Hepatocyte (in vitro differentiated cells): ENCODE data around the gene ACVR1. TPM values are rescaled to one million over a fixed set of nuclear protein-coding genes. Genes with fewer than 3 reads are reported as not detected.

ENCODE experiments used
- DNase-seq: peaks from one replicate; pipeline ENCODE4 v3.0.0-alpha.2; 2016; ENCODE audit warnings: low spot score
- H2AFZ ChIP-seq: fragments of 200-600 bp; sonication (generic); 2 replicates; pipeline ENCODE4 v1.6.0; 2016; ENCODE audit warnings: antibody characterized with exemption, mild to moderate bottlenecking
- H3K27ac ChIP-seq: fragments of 200-600 bp; sonication (generic); 2 replicates; pipeline ENCODE4 v1.5.1; 2016; ENCODE audit warnings: mild to moderate bottlenecking
- H3K27me3 ChIP-seq: fragments of 200-600 bp; sonication (generic); 2 replicates; pipeline ENCODE4 v1.6.1; 2016
- H3K36me3 ChIP-seq: fragments of 200-600 bp; sonication (generic); replicated peaks from 2 replicates; pipeline ENCODE4 v1.5.1; 2016; ENCODE audit warnings: low read depth; ENCODE audit not compliant: insufficient read depth
- H3K4me1 ChIP-seq: fragments of 200-600 bp; sonication (generic); 2 replicates; pipeline ENCODE4 v1.5.1; 2016; ENCODE audit warnings: mild to moderate bottlenecking, moderate library complexity; ENCODE audit not compliant: insufficient read depth
- H3K4me2 ChIP-seq: fragments of 200-600 bp; sonication (generic); 2 replicates; pipeline ENCODE4 v1.6.0; 2016
- H3K4me3 ChIP-seq: fragments of 200-600 bp; sonication (generic); 2 replicates; pipeline ENCODE4 v1.5.1; 2016; ENCODE audit warnings: mild to moderate bottlenecking
- H3K79me2 ChIP-seq: fragments of 200-600 bp; sonication (generic); 2 replicates; pipeline ENCODE4 v1.6.0; 2017; ENCODE audit warnings: mild to moderate bottlenecking
- H3K9me2 ChIP-seq: fragments of 200-600 bp; sonication (generic); replicated peaks from 2 replicates; pipeline ENCODE4 v1.6.0; 2017; ENCODE audit warnings: mild to moderate bottlenecking; ENCODE audit not compliant: insufficient read depth
- H3K9me3 ChIP-seq: fragments of 200-600 bp; sonication (generic); 2 replicates; pipeline ENCODE4 v1.5.1; 2016; ENCODE audit warnings: low read depth, mild to moderate bottlenecking
- H4K20me1 ChIP-seq: fragments of 200-600 bp; sonication (generic); 2 replicates; pipeline ENCODE4 v1.6.0; 2016; ENCODE audit warnings: mild to moderate bottlenecking; ENCODE audit not compliant: insufficient read depth, poor library complexity, severe bottlenecking
- EZH2 ChIP-seq: fragments of 200-600 bp; sonication (generic); IDR thresholded peaks from 2 replicates; pipeline ENCODE4 v1.6.1; 2016; ENCODE audit warnings: antibody characterized with exemption, mild to moderate bottlenecking, borderline replicate concordance
- EZH2phosphoT487 ChIP-seq: fragments of 200-600 bp; sonication (generic); IDR thresholded peaks from one replicate; pipeline ENCODE4 v1.6.1; 2018; ENCODE audit warnings: antibody characterized with exemption, mild to moderate bottlenecking, low read depth, moderate library complexity; ENCODE audit not compliant: unreplicated experiment, severe bottlenecking
- WGBS: methylation state at CpG from one replicate; pipeline ENCODE4 v1.1.6; 2016; ENCODE audit warnings: low lambda C conversion rate; ENCODE audit errors: missing lambda C conversion rate; 5-methylcytosine and 5-hydroxymethylcytosine counted together
- polyA plus RNA-seq: library from polyadenylated mRNA; unstranded; fragments of >200 nt; fragmentation: Nextera tagmentation; extraction: Ambion mirVana; gene quantifications from 2 replicates; pipeline ENCODE4 v1.2.1, GENCODE V29; 2016
- total RNA-seq: library from RNA; depleted of rRNA; stranded (reverse); fragments of >200 nt; gene quantifications from 2 replicates; pipeline ENCODE4 v1.2.3, GENCODE V29; 2014
- TF ChIP-seq, protein P1 (sequence below): fragments of 200-600 bp; sonication (generic); IDR thresholded peaks from 2 replicates; pipeline ENCODE4 v1.5.1; 2016; ENCODE audit warnings: antibody characterized with exemption, mild to moderate bottlenecking; ENCODE audit not compliant: poor library complexity

The ACVR1 gene
- total and polyA plus RNA-seq, 2 experiments from 2014 or later = 19.6 to 20.1 TPM

- WGBS = 88% methylated on average over 1 of the region's 1 CpG
- TF ChIP-seq EZH2 = no peak
- TF ChIP-seq EZH2phosphoT487 = no peak
- TF ChIP-seq, protein P1, sequence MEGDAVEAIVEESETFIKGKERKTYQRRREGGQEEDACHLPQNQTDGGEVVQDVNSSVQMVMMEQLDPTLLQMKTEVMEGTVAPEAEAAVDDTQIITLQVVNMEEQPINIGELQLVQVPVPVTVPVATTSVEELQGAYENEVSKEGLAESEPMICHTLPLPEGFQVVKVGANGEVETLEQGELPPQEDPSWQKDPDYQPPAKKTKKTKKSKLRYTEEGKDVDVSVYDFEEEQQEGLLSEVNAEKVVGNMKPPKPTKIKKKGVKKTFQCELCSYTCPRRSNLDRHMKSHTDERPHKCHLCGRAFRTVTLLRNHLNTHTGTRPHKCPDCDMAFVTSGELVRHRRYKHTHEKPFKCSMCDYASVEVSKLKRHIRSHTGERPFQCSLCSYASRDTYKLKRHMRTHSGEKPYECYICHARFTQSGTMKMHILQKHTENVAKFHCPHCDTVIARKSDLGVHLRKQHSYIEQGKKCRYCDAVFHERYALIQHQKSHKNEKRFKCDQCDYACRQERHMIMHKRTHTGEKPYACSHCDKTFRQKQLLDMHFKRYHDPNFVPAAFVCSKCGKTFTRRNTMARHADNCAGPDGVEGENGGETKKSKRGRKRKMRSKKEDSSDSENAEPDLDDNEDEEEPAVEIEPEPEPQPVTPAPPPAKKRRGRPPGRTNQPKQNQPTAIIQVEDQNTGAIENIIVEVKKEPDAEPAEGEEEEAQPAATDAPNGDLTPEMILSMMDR = no peak
- Histone ChIP-seq H3K4me3 (no peak overlapping the region), H3K9me2 (no peaks in the 10 kb centered on the region), H3K27me3 (no peaks in the 10 kb centered on the region), H3K4me1 (no peaks in the 10 kb centered on the region), H4K20me1 (no peaks in the 10 kb centered on the region), H3K36me3 (no peaks in the 10 kb centered on the region), H3K27ac (no peak overlapping the region), H3K4me2 (no peak overlapping the region), H2AFZ (no peak overlapping the region), H3K79me2 (no peaks in the 10 kb centered on the region), H3K9me3 (peaks cover 3% of the 10 kb centered on the region)
- no peak for DNase-seq
These were observed 140.6 kb downstream of the ACVR1 start for GRCh38 chr2:157735532-157735931.

GRCh38 chr2:157733263-157733662, 142.9 kb downstream of the ACVR1 start:
- H3K4me3 ChIP-seq = no peak overlapping the region
- no peak overlapping the region for H3K27ac ChIP-seq
- peaks cover 3% of the 10 kb centered on the region for H3K9me3 ChIP-seq
- H3K27me3 ChIP-seq = no peaks in the 10 kb centered on the region
- no peaks in the 10 kb centered on the region for H3K79me2 ChIP-seq
- H3K36me3 ChIP-seq = no peaks in the 10 kb centered on the region
- H3K9me2 ChIP-seq = no peaks in the 10 kb centered on the region
- TF ChIP-seq, protein P1 = no peak
- TF ChIP-seq EZH2 = no peak
- TF ChIP-seq EZH2phosphoT487 = no peak
- H2AFZ ChIP-seq = no peak overlapping the region
- no peak overlapping the region for H3K4me2 ChIP-seq
- H3K4me1 ChIP-seq = no peaks in the 10 kb centered on the region
- 90% methylated on average over 2 of the region's 2 CpGs for WGBS
- DNase-seq = no peak
- H4K20me1 ChIP-seq = no peaks in the 10 kb centered on the region

GRCh38 chr2:157732596-157732995, 143.5 kb downstream of the ACVR1 start:
- Histone ChIP-seq H3K27ac (no peak overlapping the region), H3K4me2 (no peak overlapping the region), H3K4me1 (no peaks in the 10 kb centered on the region), H3K4me3 (no peak overlapping the region), H3K9me3 (peaks cover 3% of the 10 kb centered on the region), H2AFZ (no peak overlapping the region), H4K20me1 (no peaks in the 10 kb centered on the region), H3K36me3 (no peaks in the 10 kb centered on the region), H3K79me2 (no peaks in the 10 kb centered on the region), H3K9me2 (no peaks in the 10 kb centered on the region), H3K27me3 (no peaks in the 10 kb centered on the region)
- no peak for DNase-seq
- TF ChIP-seq EZH2phosphoT487 = no peak
- no peak for TF ChIP-seq EZH2
- TF ChIP-seq, protein P1 = no peak
- WGBS = 89% methylated on average over 3 of the region's 3 CpGs

DNA sequence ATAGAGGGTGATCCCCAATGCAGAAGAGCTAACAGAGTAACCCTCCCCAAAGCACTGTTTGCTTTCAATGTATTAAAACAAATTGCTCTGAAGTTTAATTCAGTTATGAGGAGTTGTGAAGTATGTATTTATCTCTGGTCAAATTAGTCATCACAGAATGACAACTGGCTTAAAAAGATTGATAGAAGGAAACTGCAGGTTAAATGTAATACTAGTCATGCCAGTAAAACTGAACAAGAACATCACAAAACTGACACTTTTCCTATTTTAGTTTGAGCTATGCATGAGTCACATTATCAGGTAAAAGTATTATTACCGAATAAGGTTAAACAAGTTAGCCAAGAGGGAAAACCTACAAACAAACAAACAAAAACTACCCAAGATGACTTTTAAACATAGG, 148.4 kb downstream of the ACVR1 start:
- 97% methylated on average over 1 of the region's 1 CpG for WGBS
- TF ChIP-seq, protein P1 = no peak
- H3K9me3 ChIP-seq = peaks cover 18% of the 10 kb centered on the region
- no peak for DNase-seq
- no peaks in the 10 kb centered on the region for H3K9me2 ChIP-seq
- H3K27me3 ChIP-seq = no peaks in the 10 kb centered on the region
- H3K79me2 ChIP-seq = no peaks in the 10 kb centered on the region
- no peak overlapping the region for H3K4me3 ChIP-seq
- no peak overlapping the region for H3K4me2 ChIP-seq
- H3K4me1 ChIP-seq = no peaks in the 10 kb centered on the region
- H4K20me1 ChIP-seq = no peaks in the 10 kb centered on the region
- no peak overlapping the region for H2AFZ ChIP-seq
- peaks cover 7% of the 10 kb centered on the region for H3K36me3 ChIP-seq
- no peak overlapping the region for H3K27ac ChIP-seq
